Liver (tissue), 3 donors: ENCODE results near the gene TUBA8.

Experiments
- ATF3 ChIP-seq: IDR thresholded peaks from 2 replicates; pipeline ENCODE4 v1.6.1; 2016; ENCODE audit warnings: antibody characterized with exemption
- EGR1 ChIP-seq, 2 donors: IDR thresholded peaks; 2 replicates each; pipeline ENCODE4 v1.6.1; 2016 to 2018; ENCODE audit warnings: antibody characterized with exemption in 2 of 2, low read depth in 2 of 2
- GABPA ChIP-seq, 2 donors: IDR thresholded peaks in 1 of 2; conservative IDR thresholded peaks in 1 of 2; 2 replicates each; pipeline ENCODE4 v1.6.1; 2016; ENCODE audit warnings: antibody characterized with exemption in 2 of 2, mild to moderate bottlenecking in 1 of 2, moderate library complexity in 1 of 2
- HNF4G ChIP-seq: IDR thresholded peaks from 2 replicates; pipeline ENCODE4 v1.6.1; 2016; ENCODE audit warnings: antibody characterized with exemption
- MAX ChIP-seq: IDR thresholded peaks from 2 replicates; pipeline ENCODE4 v1.6.1; 2016; ENCODE audit warnings: antibody characterized with exemption
- RAD21 ChIP-seq, 2 donors: IDR thresholded peaks; 2 replicates each; pipeline ENCODE4 v1.6.1; 2016; ENCODE audit warnings: antibody characterized with exemption in 2 of 2, mild to moderate bottlenecking in 2 of 2
- RXRA ChIP-seq, 2 donors: IDR thresholded peaks; 2 replicates each; pipeline ENCODE4 v1.6.1; 2017 to 2018; ENCODE audit warnings: antibody characterized with exemption in 2 of 2, mild to moderate bottlenecking in 1 of 2
- TAF1 ChIP-seq: conservative IDR thresholded peaks from 2 replicates; pipeline ENCODE4 v1.6.1; 2016; ENCODE audit warnings: antibody characterized with exemption, mild to moderate bottlenecking
- TF ChIP-seq, protein P1 (sequence below): fragments of 150-350 bp; IDR thresholded peaks from 2 replicates; pipeline ENCODE4 v1.5.1; 2017; ENCODE audit warnings: improper control_type of control experiment, low read depth, low read length; ENCODE audit not compliant: missing input control
- TF ChIP-seq, protein P2 (sequence below): IDR thresholded peaks from 2 replicates; pipeline ENCODE4 v1.6.1; 2016; ENCODE audit warnings: antibody characterized with exemption, mild to moderate bottlenecking
- donor health status: healthy.
- donor health status: healthy.

GRCh38 chr22:18111759-18112330, 1.2 kb downstream of the TUBA8 start:
- TF ChIP-seq, protein P1, sequence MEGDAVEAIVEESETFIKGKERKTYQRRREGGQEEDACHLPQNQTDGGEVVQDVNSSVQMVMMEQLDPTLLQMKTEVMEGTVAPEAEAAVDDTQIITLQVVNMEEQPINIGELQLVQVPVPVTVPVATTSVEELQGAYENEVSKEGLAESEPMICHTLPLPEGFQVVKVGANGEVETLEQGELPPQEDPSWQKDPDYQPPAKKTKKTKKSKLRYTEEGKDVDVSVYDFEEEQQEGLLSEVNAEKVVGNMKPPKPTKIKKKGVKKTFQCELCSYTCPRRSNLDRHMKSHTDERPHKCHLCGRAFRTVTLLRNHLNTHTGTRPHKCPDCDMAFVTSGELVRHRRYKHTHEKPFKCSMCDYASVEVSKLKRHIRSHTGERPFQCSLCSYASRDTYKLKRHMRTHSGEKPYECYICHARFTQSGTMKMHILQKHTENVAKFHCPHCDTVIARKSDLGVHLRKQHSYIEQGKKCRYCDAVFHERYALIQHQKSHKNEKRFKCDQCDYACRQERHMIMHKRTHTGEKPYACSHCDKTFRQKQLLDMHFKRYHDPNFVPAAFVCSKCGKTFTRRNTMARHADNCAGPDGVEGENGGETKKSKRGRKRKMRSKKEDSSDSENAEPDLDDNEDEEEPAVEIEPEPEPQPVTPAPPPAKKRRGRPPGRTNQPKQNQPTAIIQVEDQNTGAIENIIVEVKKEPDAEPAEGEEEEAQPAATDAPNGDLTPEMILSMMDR: no peak
- TF ChIP-seq RXRA (IDR thresholded peaks at IDR 0.05): no peak
- TF ChIP-seq TAF1: no peak
- no peak for TF ChIP-seq HNF4G
- TF ChIP-seq, protein P2, sequence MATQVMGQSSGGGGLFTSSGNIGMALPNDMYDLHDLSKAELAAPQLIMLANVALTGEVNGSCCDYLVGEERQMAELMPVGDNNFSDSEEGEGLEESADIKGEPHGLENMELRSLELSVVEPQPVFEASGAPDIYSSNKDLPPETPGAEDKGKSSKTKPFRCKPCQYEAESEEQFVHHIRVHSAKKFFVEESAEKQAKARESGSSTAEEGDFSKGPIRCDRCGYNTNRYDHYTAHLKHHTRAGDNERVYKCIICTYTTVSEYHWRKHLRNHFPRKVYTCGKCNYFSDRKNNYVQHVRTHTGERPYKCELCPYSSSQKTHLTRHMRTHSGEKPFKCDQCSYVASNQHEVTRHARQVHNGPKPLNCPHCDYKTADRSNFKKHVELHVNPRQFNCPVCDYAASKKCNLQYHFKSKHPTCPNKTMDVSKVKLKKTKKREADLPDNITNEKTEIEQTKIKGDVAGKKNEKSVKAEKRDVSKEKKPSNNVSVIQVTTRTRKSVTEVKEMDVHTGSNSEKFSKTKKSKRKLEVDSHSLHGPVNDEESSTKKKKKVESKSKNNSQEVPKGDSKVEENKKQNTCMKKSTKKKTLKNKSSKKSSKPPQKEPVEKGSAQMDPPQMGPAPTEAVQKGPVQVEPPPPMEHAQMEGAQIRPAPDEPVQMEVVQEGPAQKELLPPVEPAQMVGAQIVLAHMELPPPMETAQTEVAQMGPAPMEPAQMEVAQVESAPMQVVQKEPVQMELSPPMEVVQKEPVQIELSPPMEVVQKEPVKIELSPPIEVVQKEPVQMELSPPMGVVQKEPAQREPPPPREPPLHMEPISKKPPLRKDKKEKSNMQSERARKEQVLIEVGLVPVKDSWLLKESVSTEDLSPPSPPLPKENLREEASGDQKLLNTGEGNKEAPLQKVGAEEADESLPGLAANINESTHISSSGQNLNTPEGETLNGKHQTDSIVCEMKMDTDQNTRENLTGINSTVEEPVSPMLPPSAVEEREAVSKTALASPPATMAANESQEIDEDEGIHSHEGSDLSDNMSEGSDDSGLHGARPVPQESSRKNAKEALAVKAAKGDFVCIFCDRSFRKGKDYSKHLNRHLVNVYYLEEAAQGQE: no peak
- no peak for TF ChIP-seq EGR1 (IDR thresholded peaks at IDR 0.05; ENCODE audit: low read depth in 2 of 2)
- TF ChIP-seq ATF3: no peak
- no peak for TF ChIP-seq RAD21 (IDR thresholded peaks at IDR 0.05)
- TF ChIP-seq MAX: no peak
- TF ChIP-seq GABPA (IDR thresholded peaks at IDR 0.05 in 1 of 2, conservative IDR thresholded peaks at IDR 0.05 in 1 of 2): no peak
